ENCODE data around the gene ARFRP1.

Gene ARFRP1

DNA sequence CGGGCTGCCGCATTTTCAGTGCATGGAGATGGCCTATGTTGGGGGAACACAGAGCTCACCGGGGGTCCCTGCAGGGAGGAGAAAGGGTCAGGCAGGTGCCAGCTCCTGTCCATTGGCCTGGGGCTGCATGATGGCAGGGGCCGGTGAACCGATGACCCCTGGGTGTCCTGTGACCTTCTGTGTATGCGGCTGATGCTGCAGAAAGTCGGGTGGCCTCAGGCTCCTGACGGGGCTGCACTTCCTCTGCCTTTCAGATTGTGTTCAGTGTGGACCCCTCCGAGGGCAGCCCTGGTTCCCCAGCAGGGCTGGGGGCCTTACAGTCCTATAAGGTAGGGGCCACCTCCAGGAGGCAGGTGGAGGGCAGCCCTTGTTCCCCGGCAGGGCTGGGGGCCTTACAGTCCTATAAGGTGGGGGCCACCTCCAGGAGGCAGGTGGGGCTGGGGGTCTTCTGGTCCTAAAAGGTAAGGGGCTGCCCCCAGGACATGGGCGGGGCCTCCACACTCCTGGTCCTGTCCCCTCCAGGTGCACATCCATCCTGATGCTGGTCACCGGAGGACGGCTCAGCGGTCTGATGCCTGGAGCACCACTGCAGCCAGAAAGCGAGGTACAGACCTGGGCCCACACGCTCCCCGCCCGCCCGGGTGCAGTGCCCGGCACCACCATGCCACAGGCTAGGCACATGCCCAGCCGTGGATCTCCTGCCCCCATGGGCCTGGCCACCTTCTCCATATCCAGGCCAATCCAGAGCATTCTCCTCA lies 22.3 kb downstream of the ARFRP1 start:
- Histone ChIP-seq H3K27me3 (ENCODE audit: insufficient read depth, low read length) (no peaks in the 10 kb centered on the region; the same call in 1 of the 2 replicates), H3K79me2 (ENCODE audit: insufficient read depth, low read length) (no peaks in the 10 kb centered on the region), H3K36me3 (ENCODE audit: insufficient read depth, low read length) (peaks cover 15% of the 10 kb centered on the region), H3K4me1 (ENCODE audit: insufficient read depth, low read length, severe bottlenecking) (no peaks in the 10 kb centered on the region), H3K4me2 (ENCODE audit: low read length) (no peak overlapping the region), H2AFZ (ENCODE audit: low read length) (no peak overlapping the region), H3K9ac (ENCODE audit: low read length) (no peak overlapping the region), H3K27ac (ENCODE audit: low read depth, low read length, poor library complexity, severe bottlenecking) (no peak overlapping the region), H3K9me3 (ENCODE audit: low read length) (no peaks in the 10 kb centered on the region), H4K20me1 (ENCODE audit: insufficient read depth, low read length) (no peaks in the 10 kb centered on the region), H3K9me2 (ENCODE audit: low read depth, low read length) (no peaks in the 10 kb centered on the region), H3K4me3 (ENCODE audit: low read depth, low read length, poor library complexity, severe bottlenecking) (no peak overlapping the region), H3F3A (ENCODE audit: insufficient read depth, low read length) (no peaks in the 10 kb centered on the region)
- no peak for TF ChIP-seq EZH2 (IDR thresholded peaks at IDR 0.05; ENCODE audit: borderline replicate concordance, low read length)
- TF ChIP-seq, protein P1, sequence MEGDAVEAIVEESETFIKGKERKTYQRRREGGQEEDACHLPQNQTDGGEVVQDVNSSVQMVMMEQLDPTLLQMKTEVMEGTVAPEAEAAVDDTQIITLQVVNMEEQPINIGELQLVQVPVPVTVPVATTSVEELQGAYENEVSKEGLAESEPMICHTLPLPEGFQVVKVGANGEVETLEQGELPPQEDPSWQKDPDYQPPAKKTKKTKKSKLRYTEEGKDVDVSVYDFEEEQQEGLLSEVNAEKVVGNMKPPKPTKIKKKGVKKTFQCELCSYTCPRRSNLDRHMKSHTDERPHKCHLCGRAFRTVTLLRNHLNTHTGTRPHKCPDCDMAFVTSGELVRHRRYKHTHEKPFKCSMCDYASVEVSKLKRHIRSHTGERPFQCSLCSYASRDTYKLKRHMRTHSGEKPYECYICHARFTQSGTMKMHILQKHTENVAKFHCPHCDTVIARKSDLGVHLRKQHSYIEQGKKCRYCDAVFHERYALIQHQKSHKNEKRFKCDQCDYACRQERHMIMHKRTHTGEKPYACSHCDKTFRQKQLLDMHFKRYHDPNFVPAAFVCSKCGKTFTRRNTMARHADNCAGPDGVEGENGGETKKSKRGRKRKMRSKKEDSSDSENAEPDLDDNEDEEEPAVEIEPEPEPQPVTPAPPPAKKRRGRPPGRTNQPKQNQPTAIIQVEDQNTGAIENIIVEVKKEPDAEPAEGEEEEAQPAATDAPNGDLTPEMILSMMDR (IDR thresholded peaks at IDR 0.05; ENCODE audit: low read length) = no peak

DNA sequence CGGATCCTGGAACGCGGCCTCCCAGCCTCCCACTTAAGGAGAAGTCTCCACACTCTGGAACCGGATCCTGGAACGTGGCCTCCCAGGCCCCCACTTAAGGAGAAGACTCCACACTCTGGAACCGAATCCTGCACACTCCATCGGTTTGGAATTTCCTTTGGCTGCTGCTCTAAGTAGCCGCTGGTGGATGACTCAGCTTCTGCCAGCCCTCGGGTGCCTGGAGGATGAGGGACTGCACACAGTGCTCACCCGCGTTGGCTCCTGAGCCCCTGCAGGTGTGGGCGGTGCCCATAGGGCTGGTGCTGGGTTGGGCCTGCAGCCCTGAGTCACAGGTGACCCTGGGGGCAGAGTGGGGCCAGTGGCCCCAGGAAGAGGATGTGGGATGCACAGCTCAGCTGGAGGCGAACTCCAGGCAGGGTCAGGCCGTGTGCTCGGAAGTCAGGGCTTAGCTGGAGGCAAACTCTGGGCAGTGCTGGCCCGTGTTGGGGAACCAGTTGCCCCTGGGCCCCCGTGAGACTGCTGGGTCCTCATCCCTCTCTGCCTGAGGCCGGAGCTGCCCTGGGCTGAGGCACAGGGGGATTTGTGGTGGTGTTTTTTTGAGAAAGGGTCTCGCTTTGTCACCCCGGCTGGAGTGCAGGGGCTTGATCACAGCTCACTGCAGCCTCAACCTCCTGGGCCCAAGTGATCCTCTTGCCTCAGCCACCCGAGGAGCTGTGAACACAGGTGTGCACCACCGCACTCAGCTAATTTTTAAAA lies 25.2 kb downstream of the ARFRP1 start:
- TF ChIP-seq EZH2 (IDR thresholded peaks at IDR 0.05; ENCODE audit: borderline replicate concordance, low read length) = no peak
- TF ChIP-seq, protein P1 (IDR thresholded peaks at IDR 0.05; ENCODE audit: low read length) = no peak
- H3K27ac ChIP-seq (ENCODE audit: low read depth, low read length, poor library complexity, severe bottlenecking) = no peak overlapping the region
- no peaks in the 10 kb centered on the region for H4K20me1 ChIP-seq (ENCODE audit: insufficient read depth, low read length)

DNA sequence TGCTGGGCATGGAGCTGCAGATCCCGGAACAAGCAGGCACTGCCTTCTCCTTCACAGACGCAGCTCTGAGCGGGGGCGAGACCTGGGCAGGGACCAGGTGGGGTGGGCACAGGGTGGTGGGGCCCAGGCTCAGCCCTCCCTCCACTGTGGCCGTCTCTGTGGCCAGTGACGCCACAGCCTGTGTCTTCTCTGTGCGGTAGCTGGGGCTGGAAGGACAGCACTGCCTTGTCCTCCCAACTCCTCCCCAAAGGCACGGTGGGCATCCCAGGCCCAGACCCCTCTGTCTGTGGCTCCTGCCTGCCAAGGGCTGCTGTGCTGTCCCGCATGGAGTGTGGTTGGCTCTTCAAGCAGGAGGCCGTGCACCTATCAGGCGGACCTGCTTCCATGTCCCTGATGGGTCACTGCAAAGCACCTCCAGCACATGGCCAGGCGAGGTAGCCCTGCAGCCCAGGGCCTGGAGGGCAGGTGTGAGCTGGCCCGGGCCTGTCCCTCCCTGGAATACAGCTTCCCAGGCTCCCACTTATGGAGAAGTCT lies 26.1 kb downstream of the ARFRP1 start:
- no peaks in the 10 kb centered on the region for H3K4me1 ChIP-seq (ENCODE audit: insufficient read depth, low read length, severe bottlenecking)
- H3K4me3 ChIP-seq (ENCODE audit: low read depth, low read length, poor library complexity, severe bottlenecking) = no peak overlapping the region
- peaks cover 20% of the 10 kb centered on the region for H3K36me3 ChIP-seq (ENCODE audit: insufficient read depth, low read length)
- H3K9ac ChIP-seq (ENCODE audit: low read length) = no peak overlapping the region
- no peak for TF ChIP-seq EZH2 (IDR thresholded peaks at IDR 0.05; ENCODE audit: borderline replicate concordance, low read length)
- TF ChIP-seq, protein P1 (IDR thresholded peaks at IDR 0.05; ENCODE audit: low read length) = no peak
- no peaks in the 10 kb centered on the region for H4K20me1 ChIP-seq (ENCODE audit: insufficient read depth, low read length)
- no peak overlapping the region for H2AFZ ChIP-seq (ENCODE audit: low read length)
- H3K27me3 ChIP-seq (ENCODE audit: insufficient read depth, low read length) = no peaks in the 10 kb centered on the region
- no peaks in the 10 kb centered on the region for H3F3A ChIP-seq (ENCODE audit: insufficient read depth, low read length)
- H3K9me2 ChIP-seq (ENCODE audit: low read depth, low read length) = no peaks in the 10 kb centered on the region
- no peaks in the 10 kb centered on the region for H3K9me3 ChIP-seq (ENCODE audit: low read length)
- no peak overlapping the region for H3K27ac ChIP-seq (ENCODE audit: low read depth, low read length, poor library complexity, severe bottlenecking)
- H3K79me2 ChIP-seq (ENCODE audit: insufficient read depth, low read length) = no peaks in the 10 kb centered on the region
- H3K4me2 ChIP-seq (ENCODE audit: low read length) = no peak overlapping the region

More for the DNA sequence above, 25.2 kb downstream of the ARFRP1 start:
- H3K4me3 ChIP-seq (ENCODE audit: low read depth, low read length, poor library complexity, severe bottlenecking) = no peak overlapping the region
- H2AFZ ChIP-seq (ENCODE audit: low read length) = no peak overlapping the region
- no peak overlapping the region for H3K4me2 ChIP-seq (ENCODE audit: low read length)
- no peak overlapping the region for H3K9ac ChIP-seq (ENCODE audit: low read length)
- H3K27me3 ChIP-seq (ENCODE audit: insufficient read depth, low read length) = no peaks in the 10 kb centered on the region
- no peaks in the 10 kb centered on the region for H3K9me2 ChIP-seq (ENCODE audit: low read depth, low read length)
- H3K79me2 ChIP-seq (ENCODE audit: insufficient read depth, low read length) = no peaks in the 10 kb centered on the region
- H3K4me1 ChIP-seq (ENCODE audit: insufficient read depth, low read length, severe bottlenecking) = no peaks in the 10 kb centered on the region
- H3K36me3 ChIP-seq (ENCODE audit: insufficient read depth, low read length) = peaks cover 20% of the 10 kb centered on the region
- no peaks in the 10 kb centered on the region for H3K9me3 ChIP-seq (ENCODE audit: low read length)
- H3F3A ChIP-seq (ENCODE audit: insufficient read depth, low read length) = no peaks in the 10 kb centered on the region
